CD8-positive, alpha-beta memory T cell (primary cell): Measurements from ENCODE around the gene MBNL2. TPM values are rescaled to one million over a fixed set of nuclear protein-coding genes. Genes with fewer than 3 reads are reported as not detected.
A peak's percentile ranks its signal among the peaks of the same experiment; 100 is the strongest.

Experiments used
- CTCF ChIA-PET: fragments of 350-600 bp; sonication (Branson Sonifier 250); formaldehyde crosslinking; loops from one replicate; lab custom pipeline; 2021; ENCODE audit warnings: antibody characterized with exemption; lab: Charles Lee
- POLR2A ChIA-PET: fragments of 350-600 bp; sonication (Branson Sonifier 250); formaldehyde crosslinking; loops from one replicate; lab custom pipeline; 2021; ENCODE audit warnings: antibody characterized with exemption; lab: Charles Lee
- DNase-seq, 5 donors: peaks; one replicate each; pipeline versions ENCODE4 v3.0.0 to v3.0.0-alpha.2; 2020 to 2022; ENCODE audit warnings: mixed read lengths in 1 of 5
- H3K27ac ChIP-seq: one replicate; pipeline ENCODE4 v1.7.0; 2013; ENCODE audit warnings: low read depth, mild to moderate bottlenecking, low read length, moderate library complexity
- H3K27me3 ChIP-seq: 2 replicates; pipeline ENCODE4 v1.7.0; 2013; ENCODE audit warnings: low read length, mild to moderate bottlenecking; ENCODE audit not compliant: insufficient read depth, poor library complexity, severe bottlenecking
- H3K36me3 ChIP-seq: 2 replicates; pipeline ENCODE4 v1.7.0; 2013; ENCODE audit warnings: mild to moderate bottlenecking, low read length, moderate library complexity; ENCODE audit not compliant: insufficient read depth
- H3K4me1 ChIP-seq: 2 replicates; pipeline ENCODE4 v1.7.0; 2013; ENCODE audit warnings: mild to moderate bottlenecking, low read length, moderate library complexity; ENCODE audit not compliant: insufficient read depth
- H3K4me3 ChIP-seq: 2 replicates; pipeline ENCODE4 v1.7.0; 2013; ENCODE audit warnings: mild to moderate bottlenecking, low read length
- H3K9me3 ChIP-seq: 2 replicates; pipeline ENCODE4 v1.7.0; 2013; ENCODE audit warnings: mild to moderate bottlenecking, low read length
- H3K27ac Mint-ChIP-seq, 8 donors: one replicate each; pipeline ENCODE4 v1.8.0; 2020 to 2021; ENCODE audit warnings: mixed read lengths in 8 of 8, mild to moderate bottlenecking in 6 of 8, inconsistent platforms in 3 of 8, moderate library complexity in 3 of 8
- H3K27me3 Mint-ChIP-seq, 2 donors: one replicate each; pipeline ENCODE4 v1.8.0; 2020 to 2021; ENCODE audit warnings: mixed read lengths in 2 of 2, mild to moderate bottlenecking in 1 of 2, moderate library complexity in 1 of 2
- H3K36me3 Mint-ChIP-seq, 3 donors: one replicate each; pipeline ENCODE4 v1.8.0; 2020 to 2021; ENCODE audit warnings: mixed read lengths in 3 of 3, inconsistent platforms in 1 of 3, mild to moderate bottlenecking in 1 of 3
- H3K4me1 Mint-ChIP-seq, 3 donors: one replicate each; pipeline ENCODE4 v1.8.0; 2020 to 2021; ENCODE audit warnings: mixed read lengths in 3 of 3, inconsistent platforms in 1 of 3, mild to moderate bottlenecking in 1 of 3
- H3K4me3 Mint-ChIP-seq, 7 donors: one replicate each; pipeline ENCODE4 v1.8.0; 2020 to 2021; ENCODE audit warnings: mixed read lengths in 7 of 7, mild to moderate bottlenecking in 6 of 7, moderate library complexity in 4 of 7, inconsistent platforms in 2 of 7
- H3K9me3 Mint-ChIP-seq, 5 donors: one replicate each; pipeline ENCODE4 v1.8.0; 2020 to 2022; ENCODE audit warnings: mixed read lengths in 5 of 5, mild to moderate bottlenecking in 3 of 5, moderate library complexity in 2 of 5, inconsistent platforms in 1 of 5
- polyA plus RNA-seq: library from polyadenylated mRNA; unstranded; fragments of 300-500 nt; fragmentation: Illumina TruSeq; gene quantifications from one replicate; pipeline ENCODE4 v1.2.3, GENCODE V29; 2021
- total RNA-seq, 2 experiments: library from RNA; stranded (reverse); gene quantifications; one replicate each; pipeline ENCODE4 v1.2.3, GENCODE V29; 2021

MBNL2 gene
- total and polyA plus RNA-seq, 3 experiments from 2014 or later, result 15.9 to 17.8 (median 17.7) TPM

GRCh38 chr13:97369261-97369893, 147.2 kb downstream of the MBNL2 start:
- ChIA-PET POLR2A (interaction anchor here (0.6 to 1.8 kb wide), 2 partner anchors 63 to 142 kb away, joined by 4 to 8 read pairs; no protein-coding TSS in a partner anchor), CTCF (interaction anchor here (0.6 to 3.6 kb wide), 4 partner anchors 10 to 352 kb away, joined by 3 to 20 read pairs (median 6); no protein-coding TSS in a partner anchor)
- DNase-seq, result peak in 1 of 5 donors; percentile 21
- no peaks in the 10 kb centered on the region for H3K9me3 Mint-ChIP-seq
- H3K4me1 Mint-ChIP-seq, result peaks cover 13 to 24% (median 22%) of the 10 kb centered on the region in 3 donors
- H3K36me3 Mint-ChIP-seq, result peaks cover 0 to 50% (median 13%) of the 10 kb centered on the region in 3 donors
- H3K27me3 ChIP-seq, result no peaks in the 10 kb centered on the region
- peak overlapping the region; percentile 38 for H3K27ac ChIP-seq
- H3K4me3 ChIP-seq, result peak overlapping the region; percentile 26
- H3K4me3 Mint-ChIP-seq, result peak overlapping the region; percentile 73 to 96 (median 88)
- no peaks in the 10 kb centered on the region for H3K9me3 ChIP-seq
- H3K4me1 ChIP-seq, result peaks cover 5% of the 10 kb centered on the region
- H3K36me3 ChIP-seq, result no peaks in the 10 kb centered on the region
- no peaks in the 10 kb centered on the region for H3K27me3 Mint-ChIP-seq
- peak overlapping the region; percentile 81 to 96 (median 92) for H3K27ac Mint-ChIP-seq

- H3K27ac ChIP-seq, result no peak overlapping the region
- no peak overlapping the region for H3K4me3 ChIP-seq
- H3K4me1 ChIP-seq, result peaks cover 5% of the 10 kb centered on the region
- Mint-ChIP-seq H3K27me3 (no peaks in the 10 kb centered on the region), H3K36me3 (peaks cover 5 to 51% (median 27%) of the 10 kb centered on the region in 3 donors), H3K4me1 (peaks cover 13 to 24% (median 22%) of the 10 kb centered on the region in 3 donors), H3K4me3 (no peak overlapping the region), H3K9me3 (no peaks in the 10 kb centered on the region), H3K27ac (no peak overlapping the region)
- ChIA-PET CTCF (interaction anchor here (1.0 to 1.1 kb wide), 2 partner anchors 12 to 14 kb away, joined by 3 read pairs; no protein-coding TSS in a partner anchor), POLR2A (no interaction called here)
- no peaks in the 10 kb centered on the region for H3K9me3 ChIP-seq
- DNase-seq, result no peak
- no peaks in the 10 kb centered on the region for H3K27me3 ChIP-seq
- H3K36me3 ChIP-seq, result no peaks in the 10 kb centered on the region
Measured at GRCh38 chr13:97371486-97372109, 149.5 kb downstream of the MBNL2 start.

GRCh38 chr13:97372936-97373335, 150.8 kb downstream of the MBNL2 start:
- H3K36me3 ChIP-seq, result no peaks in the 10 kb centered on the region
- H3K4me3 ChIP-seq, result no peak overlapping the region
- Mint-ChIP-seq H3K27me3 (no peaks in the 10 kb centered on the region), H3K4me1 (peaks cover 8 to 15% (median 14%) of the 10 kb centered on the region in 3 donors), H3K27ac (no peak overlapping the region), H3K36me3 (peaks cover 5 to 47% (median 25%) of the 10 kb centered on the region in 3 donors), H3K4me3 (no peak overlapping the region), H3K9me3 (no peaks in the 10 kb centered on the region)
- H3K27me3 ChIP-seq, result no peaks in the 10 kb centered on the region
- peaks cover 5% of the 10 kb centered on the region for H3K4me1 ChIP-seq
- H3K9me3 ChIP-seq, result no peaks in the 10 kb centered on the region
- POLR2A ChIA-PET, result no interaction called here
- H3K27ac ChIP-seq, result no peak overlapping the region
- no peak for DNase-seq
- CTCF ChIA-PET, result no interaction called here

- Mint-ChIP-seq H3K4me3 (no peak overlapping the region), H3K4me1 (peaks cover 3 to 9% (median 8%) of the 10 kb centered on the region in 3 donors), H3K27ac (no peak overlapping the region), H3K9me3 (no peaks in the 10 kb centered on the region), H3K36me3 (peaks cover 5 to 47% (median 25%) of the 10 kb centered on the region in 3 donors), H3K27me3 (no peaks in the 10 kb centered on the region)
- Histone ChIP-seq H3K27me3 (no peaks in the 10 kb centered on the region), H3K4me1 (peaks cover under 1% of the 10 kb centered on the region), H3K4me3 (no peak overlapping the region), H3K27ac (no peak overlapping the region), H3K36me3 (no peaks in the 10 kb centered on the region), H3K9me3 (no peaks in the 10 kb centered on the region)
- CTCF ChIA-PET, result interaction anchor here (1.4 kb wide), 1 partner anchor 264 kb away, joined by 6 read pairs; no protein-coding TSS in a partner anchor
- DNase-seq, result no peak
- POLR2A ChIA-PET, result no interaction called here
Measured at GRCh38 chr13:97373787-97374186, 151.7 kb downstream of the MBNL2 start.

GRCh38 chr13:97376981-97377380, 154.8 kb downstream of the MBNL2 start:
- ChIA-PET CTCF (no interaction called here), POLR2A (interaction anchor here (0.5 kb wide), 1 partner anchor 784 kb away, joined by 4 read pairs; no protein-coding TSS in a partner anchor)
- DNase-seq, result no peak
- H3K4me1 ChIP-seq, result no peaks in the 10 kb centered on the region
- H3K36me3 ChIP-seq, result no peaks in the 10 kb centered on the region
- no peak overlapping the region for H3K4me3 Mint-ChIP-seq
- H3K27me3 ChIP-seq, result no peaks in the 10 kb centered on the region
- H3K27me3 Mint-ChIP-seq, result no peaks in the 10 kb centered on the region
- no peak overlapping the region for H3K27ac Mint-ChIP-seq
- H3K4me3 ChIP-seq, result no peak overlapping the region
- H3K36me3 Mint-ChIP-seq, result peaks cover 5 to 52% (median 31%) of the 10 kb centered on the region in 3 donors
- no peak overlapping the region for H3K27ac ChIP-seq
- no peaks in the 10 kb centered on the region for H3K9me3 Mint-ChIP-seq
- no peaks in the 10 kb centered on the region for H3K4me1 Mint-ChIP-seq
- H3K9me3 ChIP-seq, result no peaks in the 10 kb centered on the region

GRCh38 chr13:97379386-97379785, 157.3 kb downstream of the MBNL2 start:
- Histone ChIP-seq H3K4me3 (no peak overlapping the region), H3K4me1 (no peaks in the 10 kb centered on the region), H3K27ac (no peak overlapping the region), H3K9me3 (no peaks in the 10 kb centered on the region), H3K27me3 (no peaks in the 10 kb centered on the region), H3K36me3 (no peaks in the 10 kb centered on the region)
- Mint-ChIP-seq H3K27me3 (no peaks in the 10 kb centered on the region), H3K27ac (no peak overlapping the region), H3K4me1 (peaks cover 2 to 9% (median 6%) of the 10 kb centered on the region in 3 donors), H3K9me3 (no peaks in the 10 kb centered on the region), H3K4me3 (no peak overlapping the region), H3K36me3 (peaks cover 11 to 52% (median 35%) of the 10 kb centered on the region in 3 donors)
- no peak for DNase-seq
- ChIA-PET CTCF (interaction anchor here (1.3 kb wide), 1 partner anchor 269 kb away, joined by 3 read pairs; no protein-coding TSS in a partner anchor), POLR2A (no interaction called here)

- peak overlapping the region in 1 of 8 donors; percentile 1 for H3K27ac Mint-ChIP-seq
- ChIA-PET CTCF (no interaction called here), POLR2A (no interaction called here)
Measured at GRCh38 chr13:97380696-97381095, 158.6 kb downstream of the MBNL2 start.

GRCh38 chr13:97381189-97381588, 159.1 kb downstream of the MBNL2 start:
- POLR2A ChIA-PET, result no interaction called here
- peak overlapping the region in 1 of 8 donors; percentile 18 for H3K27ac Mint-ChIP-seq
- no peaks in the 10 kb centered on the region for H3K9me3 Mint-ChIP-seq

More at GRCh38 chr13:97380696-97381095, 158.6 kb downstream of the MBNL2 start:
- no peaks in the 10 kb centered on the region for H3K27me3 Mint-ChIP-seq
- H3K4me3 Mint-ChIP-seq, result no peak overlapping the region
- no peaks in the 10 kb centered on the region for H3K36me3 ChIP-seq
- peaks cover 7 to 15% (median 14%) of the 10 kb centered on the region in 3 donors for H3K4me1 Mint-ChIP-seq
- H3K4me1 ChIP-seq, result no peaks in the 10 kb centered on the region
- no peak for DNase-seq
- no peaks in the 10 kb centered on the region for H3K9me3 Mint-ChIP-seq
- no peak overlapping the region for H3K27ac ChIP-seq
- no peaks in the 10 kb centered on the region for H3K27me3 ChIP-seq
- no peaks in the 10 kb centered on the region for H3K9me3 ChIP-seq
- no peak overlapping the region for H3K4me3 ChIP-seq
- peaks cover 6 to 45% (median 24%) of the 10 kb centered on the region in 3 donors for H3K36me3 Mint-ChIP-seq

More at GRCh38 chr13:97381189-97381588, 159.1 kb downstream of the MBNL2 start:
- Mint-ChIP-seq H3K4me1 (peaks cover 9 to 20% (median 18%) of the 10 kb centered on the region in 3 donors), H3K36me3 (peaks cover 6 to 43% (median 23%) of the 10 kb centered on the region in 3 donors), H3K27me3 (no peaks in the 10 kb centered on the region), H3K4me3 (no peak overlapping the region)
- no peak for DNase-seq
- no peak overlapping the region for H3K4me3 ChIP-seq
- CTCF ChIA-PET, result no interaction called here
- no peaks in the 10 kb centered on the region for H3K27me3 ChIP-seq
- no peaks in the 10 kb centered on the region for H3K4me1 ChIP-seq
- no peaks in the 10 kb centered on the region for H3K9me3 ChIP-seq
- H3K36me3 ChIP-seq, result no peaks in the 10 kb centered on the region
- H3K27ac ChIP-seq, result no peak overlapping the region
